H1 (cell line): ENCODE measurements around the gene PDLIM4. TPM values are rescaled to one million over a fixed set of nuclear protein-coding genes. Genes with fewer than 3 reads are reported as not detected.
A peak's percentile ranks its signal among the peaks of the same experiment; 100 is the strongest.

Source experiments
- CHD1 ChIP-seq: IDR thresholded peaks from 2 replicates; pipeline ENCODE4 v1.6.1; 2012; ENCODE audit warnings: low read depth, low read length, improper control_type of control experiment
- CTBP2 ChIP-seq: IDR thresholded peaks from 2 replicates; pipeline ENCODE4 v1.7.0; 2011; ENCODE audit warnings: borderline replicate concordance, mild to moderate bottlenecking, moderate library complexity, mixed read lengths, low read length; ENCODE audit not compliant: insufficient read depth, insufficient read length
- HDAC2 ChIP-seq, 2 experiments: fragments of 300-600 bp in 1 of 2; sonication (generic) in 1 of 2; IDR thresholded peaks; 2 replicates each; pipeline ENCODE4 v1.6.1; 2011 to 2012; ENCODE audit warnings: low read depth in 2 of 2, low read length in 2 of 2, mild to moderate bottlenecking in 2 of 2, moderate library complexity in 2 of 2, borderline replicate concordance in 1 of 2, inconsistent platforms in 1 of 2
- HDAC6 ChIP-seq: IDR thresholded peaks from one replicate; pipeline ENCODE4 v1.7.1; 2012; ENCODE audit warnings: low read depth, mild to moderate bottlenecking, inconsistent platforms, low read length, moderate library complexity
- KDM4A ChIP-seq: IDR thresholded peaks from one replicate; pipeline ENCODE4 v1.7.1; 2012; ENCODE audit warnings: low read depth, mild to moderate bottlenecking, moderate library complexity, low read length, inconsistent platforms; ENCODE audit not compliant: severe bottlenecking
- RNF2 ChIP-seq: fragments of 200-900, 300-1000 bp; sonication (generic); IDR thresholded peaks from 2 replicates; pipeline ENCODE4 v1.7.1; 2016; ENCODE audit warnings: borderline replicate concordance, low read depth, mild to moderate bottlenecking, antibody characterized with exemption, low read length; ENCODE audit not compliant: poor library complexity, severe bottlenecking; ENCODE audit errors: missing control alignments
- SIN3A ChIP-seq, 2 experiments: IDR thresholded peaks in 1 of 2; conservative IDR thresholded peaks in 1 of 2; 2 replicates each; pipeline ENCODE4 v1.6.1; 2011 to 2012; ENCODE audit warnings: low read length in 2 of 2, improper control_type of control experiment in 1 of 2, low read depth in 1 of 2, mild to moderate bottlenecking in 1 of 2
- polyA plus RNA-seq, 7 experiments: library from polyadenylated mRNA; depleted of rRNA in 3 of 7; stranded (reverse) in 5 of 7; unstranded in 2 of 7; fragments of >200 nt in 5 of 7; fragments of 200-250 nt in 2 of 7; gene quantifications; 1 replicate in 5 of 7; 2 replicates in 1 of 7; 4 replicates in 1 of 7; pipeline versions ENCODE4 v1.2.1 to v1.2.3, GENCODE V29; 2011 to 2013; ENCODE audit warnings: missing spikeins in 2 of 7, mixed read lengths in 2 of 7
- total RNA-seq: library from RNA; stranded (reverse); fragmentation: NEBNext Ultra II Directional; extraction: Animal tissue kit (Norgen Biotek cat#: 25700); gene quantifications from 2 replicates; pipeline ENCODE4 v1.2.1, GENCODE V29; 2021
- TF ChIP-seq, protein P1 (sequence below): IDR thresholded peaks from 2 replicates; pipeline ENCODE4 v1.6.1; 2011; ENCODE audit warnings: low read length, improper control_type of control experiment

Gene PDLIM4
- total and polyA plus RNA-seq, 2 of the 8 experiments (the other 6 are each of a cell fraction or from before 2014, with no cell fraction given), result 10.7 to 29.1 TPM

DNA sequence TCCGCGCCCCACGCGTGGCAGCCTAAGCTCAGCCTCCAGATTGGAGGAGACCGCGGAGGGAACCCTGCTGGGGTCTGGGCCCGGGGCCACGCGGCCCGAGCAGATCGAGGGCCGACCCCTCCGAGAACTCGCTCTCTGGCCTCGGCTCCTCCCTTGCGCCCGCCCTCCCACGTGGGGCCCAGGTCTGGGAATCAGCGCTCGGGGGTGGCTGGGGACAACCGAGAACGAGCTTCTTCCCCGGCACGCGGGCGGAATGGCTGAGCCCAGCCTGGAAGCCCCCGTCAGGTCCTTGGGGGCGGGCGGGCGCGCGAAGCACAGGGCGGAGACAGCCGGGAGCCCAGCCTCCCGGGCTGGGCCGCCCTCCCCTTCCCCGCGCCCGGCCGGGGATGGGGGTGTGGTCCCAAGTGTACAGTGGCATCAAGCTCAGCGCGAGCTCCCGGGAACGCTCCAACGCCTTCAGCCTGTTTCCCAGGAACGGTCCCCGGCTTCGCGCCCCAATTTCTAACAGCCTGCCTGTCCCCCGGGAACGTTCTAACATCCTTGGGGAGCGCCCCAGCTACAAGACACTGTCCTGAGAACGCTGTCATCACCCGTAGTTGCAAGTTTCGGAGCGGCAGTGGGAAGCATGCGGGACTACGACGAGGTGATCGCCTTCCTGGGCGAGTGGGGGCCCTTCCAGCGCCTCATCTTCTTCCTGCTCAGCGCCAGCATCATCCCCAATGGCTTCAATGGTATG is 36.7 kb downstream of the PDLIM4 start, which contains the start of gene SLC22A4 (continued):
- TF ChIP-seq, protein P1, sequence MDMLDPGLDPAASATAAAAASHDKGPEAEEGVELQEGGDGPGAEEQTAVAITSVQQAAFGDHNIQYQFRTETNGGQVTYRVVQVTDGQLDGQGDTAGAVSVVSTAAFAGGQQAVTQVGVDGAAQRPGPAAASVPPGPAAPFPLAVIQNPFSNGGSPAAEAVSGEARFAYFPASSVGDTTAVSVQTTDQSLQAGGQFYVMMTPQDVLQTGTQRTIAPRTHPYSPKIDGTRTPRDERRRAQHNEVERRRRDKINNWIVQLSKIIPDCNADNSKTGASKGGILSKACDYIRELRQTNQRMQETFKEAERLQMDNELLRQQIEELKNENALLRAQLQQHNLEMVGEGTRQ, result no peak
- TF ChIP-seq SIN3A (conservative IDR thresholded peaks at IDR 0.05 in 1 of 2, IDR thresholded peaks at IDR 0.05 in 1 of 2; ENCODE audit: low read depth in 1 of 2, low read length in 2 of 2), result peak in 1 of 2 experiments; percentile 21; a peak in 2 of 4 replicates
- no peak for TF ChIP-seq CHD1
- TF ChIP-seq HDAC6, result no peak
- TF ChIP-seq KDM4A, result peak; percentile 16
- peak; percentile 3 to 19; a peak in 1 of 4 replicates for TF ChIP-seq HDAC2 (IDR thresholded peaks at IDR 0.05; ENCODE audit: borderline replicate concordance in 1 of 2, low read depth in 2 of 2, low read length in 2 of 2)
- TF ChIP-seq CTBP2, result no peak
- TF ChIP-seq RNF2, result no peak
